Mesothelial cell of epicardium (in vitro differentiated cells): Measurements from ENCODE around the gene PLXDC1. TPM values are rescaled to one million over a fixed set of nuclear protein-coding genes. Genes with fewer than 3 reads are reported as not detected.

Experiments used
- DNase-seq, 2 experiments: peaks; one replicate each; pipeline ENCODE4 v3.0.0; 2021; ENCODE audit warnings: low spot score in 2 of 2; ENCODE audit not compliant: unreplicated experiment in 2 of 2
- H3K27ac Mint-ChIP-seq: 2 replicates; pipeline ENCODE4 v1.8.0; 2021; ENCODE audit warnings: mixed read lengths
- H3K27me3 Mint-ChIP-seq: 2 replicates; pipeline ENCODE4 v1.8.0; 2021; ENCODE audit warnings: low read depth, mixed read lengths
- H3K36me3 Mint-ChIP-seq: 2 replicates; pipeline ENCODE4 v1.8.0; 2021; ENCODE audit warnings: mixed read lengths
- H3K4me1 Mint-ChIP-seq: 2 replicates; pipeline ENCODE4 v1.8.0; 2021; ENCODE audit warnings: mixed read lengths
- H3K4me3 Mint-ChIP-seq: 2 replicates; pipeline ENCODE4 v1.8.0; 2021; ENCODE audit warnings: mild to moderate bottlenecking, moderate library complexity, mixed read lengths
- H3K9me3 Mint-ChIP-seq: 2 replicates; pipeline ENCODE4 v1.8.0; 2021; ENCODE audit warnings: mixed read lengths
- total RNA-seq: library from RNA; stranded (reverse); gene quantifications from 3 replicates; pipeline ENCODE4 v1.2.1, GENCODE V29; 2021
- TF ChIP-seq, protein P1 (sequence below): fragments of 200-600 bp; sonication (generic); IDR thresholded peaks from one replicate; pipeline ENCODE4 v1.5.0; 2021; ENCODE audit warnings: antibody characterized with exemption; ENCODE audit not compliant: unreplicated experiment

The PLXDC1 gene
- total RNA-seq, 1 donor from 2014 or later = 15.4 TPM

DNA sequence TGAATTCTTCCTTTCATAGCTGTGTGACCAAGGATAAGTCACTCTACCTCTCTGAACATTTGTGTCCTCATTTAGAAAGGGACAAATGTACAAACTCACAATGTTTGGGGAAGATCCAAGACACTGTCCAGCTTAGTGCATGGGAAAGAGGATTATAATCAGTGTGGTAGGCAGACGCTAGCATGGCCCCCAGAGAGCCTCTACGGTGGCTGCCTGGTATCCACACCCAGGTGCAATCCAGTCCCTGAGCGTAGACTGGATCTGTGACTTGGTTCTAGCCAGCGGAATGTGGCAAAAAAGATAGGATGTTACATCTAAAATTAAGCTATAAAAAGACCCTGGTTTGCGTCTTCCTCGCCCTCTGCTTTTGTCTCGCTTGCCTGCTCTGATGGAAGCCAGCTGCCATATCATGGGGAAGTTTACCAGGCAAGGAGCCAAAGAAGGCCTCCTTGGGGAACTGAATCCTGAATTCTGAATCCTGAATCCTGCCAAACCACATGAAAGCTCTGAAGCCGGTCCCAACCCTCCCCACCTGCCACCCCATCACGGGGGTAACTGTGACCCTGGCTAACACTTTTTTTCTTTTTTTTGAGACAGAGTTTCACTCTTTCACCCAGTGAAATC is 51.7 kb downstream of the PLXDC1 start:
- DNase-seq = peak in 1 of 2 experiments; percentile 55
- TF ChIP-seq, protein P1, sequence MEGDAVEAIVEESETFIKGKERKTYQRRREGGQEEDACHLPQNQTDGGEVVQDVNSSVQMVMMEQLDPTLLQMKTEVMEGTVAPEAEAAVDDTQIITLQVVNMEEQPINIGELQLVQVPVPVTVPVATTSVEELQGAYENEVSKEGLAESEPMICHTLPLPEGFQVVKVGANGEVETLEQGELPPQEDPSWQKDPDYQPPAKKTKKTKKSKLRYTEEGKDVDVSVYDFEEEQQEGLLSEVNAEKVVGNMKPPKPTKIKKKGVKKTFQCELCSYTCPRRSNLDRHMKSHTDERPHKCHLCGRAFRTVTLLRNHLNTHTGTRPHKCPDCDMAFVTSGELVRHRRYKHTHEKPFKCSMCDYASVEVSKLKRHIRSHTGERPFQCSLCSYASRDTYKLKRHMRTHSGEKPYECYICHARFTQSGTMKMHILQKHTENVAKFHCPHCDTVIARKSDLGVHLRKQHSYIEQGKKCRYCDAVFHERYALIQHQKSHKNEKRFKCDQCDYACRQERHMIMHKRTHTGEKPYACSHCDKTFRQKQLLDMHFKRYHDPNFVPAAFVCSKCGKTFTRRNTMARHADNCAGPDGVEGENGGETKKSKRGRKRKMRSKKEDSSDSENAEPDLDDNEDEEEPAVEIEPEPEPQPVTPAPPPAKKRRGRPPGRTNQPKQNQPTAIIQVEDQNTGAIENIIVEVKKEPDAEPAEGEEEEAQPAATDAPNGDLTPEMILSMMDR = no peak
- H3K4me1 Mint-ChIP-seq = peaks cover 39% of the 10 kb centered on the region
- H3K36me3 Mint-ChIP-seq = no peaks in the 10 kb centered on the region
- H3K4me3 Mint-ChIP-seq = no peak overlapping the region
- no peaks in the 10 kb centered on the region for H3K9me3 Mint-ChIP-seq
- H3K27me3 Mint-ChIP-seq = peaks cover 11% of the 10 kb centered on the region
- H3K27ac Mint-ChIP-seq = peak overlapping the region; percentile 82

DNA sequence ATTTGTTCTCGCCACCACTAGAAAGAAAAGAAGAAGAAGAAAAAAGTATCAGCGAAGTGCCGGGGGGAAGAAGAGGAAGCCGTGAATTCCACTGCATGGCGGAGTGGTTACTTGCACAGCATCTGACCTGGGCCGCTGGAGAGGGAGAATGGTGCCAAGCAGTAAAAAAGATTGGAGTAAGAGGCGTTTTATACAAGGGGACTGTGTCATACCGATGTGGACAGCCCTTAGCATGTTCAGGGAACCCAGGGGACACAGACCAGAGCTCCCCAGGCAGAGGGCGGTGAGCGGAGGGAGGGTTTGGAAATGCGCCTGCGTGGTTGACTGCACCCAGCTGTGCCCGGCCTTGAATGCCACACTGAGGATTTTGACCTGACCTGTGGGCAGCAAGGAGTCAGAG is 52.8 kb downstream of the PLXDC1 start:
- Mint-ChIP-seq H3K4me3 (no peak overlapping the region), H3K27ac (peak overlapping the region; percentile 55), H3K9me3 (no peaks in the 10 kb centered on the region), H3K4me1 (peaks cover 45% of the 10 kb centered on the region), H3K27me3 (peaks cover 11% of the 10 kb centered on the region), H3K36me3 (no peaks in the 10 kb centered on the region)
- TF ChIP-seq, protein P1 = no peak
- DNase-seq = no peak

DNA sequence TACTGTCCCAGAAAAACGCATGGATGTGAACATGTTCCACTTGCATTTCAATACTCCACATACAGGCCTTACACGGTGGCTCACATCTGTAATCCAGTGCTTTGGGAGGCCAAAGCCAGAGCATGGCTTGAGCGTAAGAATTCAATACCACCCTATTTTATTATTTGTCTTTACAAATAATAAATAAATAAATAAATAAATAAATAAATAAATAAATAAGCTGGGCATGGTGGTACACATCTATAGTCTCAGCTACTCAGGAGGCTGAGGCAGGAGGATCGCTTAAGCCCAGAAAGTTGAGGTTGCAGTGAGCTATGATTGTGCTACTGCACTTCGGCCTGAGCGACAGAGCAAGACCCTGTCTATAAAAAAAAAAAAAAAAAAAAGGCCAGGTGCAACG is 53.9 kb downstream of the PLXDC1 start:
- no peak for DNase-seq

DNA sequence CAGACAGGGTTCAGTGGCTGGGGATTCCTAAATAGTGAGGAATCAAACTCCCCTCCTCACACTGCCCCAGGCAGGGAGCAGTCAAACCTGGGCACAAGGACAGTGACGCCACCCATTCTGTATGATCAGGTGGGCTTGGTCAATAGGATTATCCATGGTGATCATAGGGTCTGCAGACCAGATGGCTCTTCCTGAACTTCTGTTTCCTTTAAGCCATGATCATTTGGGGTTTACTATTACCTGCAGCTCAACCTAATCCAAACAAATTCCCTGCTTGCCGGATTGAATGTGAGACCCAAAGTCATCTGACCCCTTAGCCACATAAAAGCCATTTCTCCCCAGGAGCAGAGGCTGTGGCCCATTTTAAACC is 54.3 kb downstream of the PLXDC1 start:
- no peaks in the 10 kb centered on the region for H3K36me3 Mint-ChIP-seq
- H3K27ac Mint-ChIP-seq = no peak overlapping the region
- peaks cover 11% of the 10 kb centered on the region for H3K27me3 Mint-ChIP-seq
- no peak for DNase-seq
- H3K4me1 Mint-ChIP-seq = peaks cover 45% of the 10 kb centered on the region
- no peak overlapping the region for H3K4me3 Mint-ChIP-seq
- no peaks in the 10 kb centered on the region for H3K9me3 Mint-ChIP-seq
- TF ChIP-seq, protein P1 = no peak

More for the DNA sequence above, 53.9 kb downstream of the PLXDC1 start:
- H3K9me3 Mint-ChIP-seq = no peaks in the 10 kb centered on the region
- H3K4me3 Mint-ChIP-seq = no peak overlapping the region
- H3K4me1 Mint-ChIP-seq = peaks cover 45% of the 10 kb centered on the region
- no peak overlapping the region for H3K27ac Mint-ChIP-seq
- H3K27me3 Mint-ChIP-seq = peaks cover 11% of the 10 kb centered on the region
- no peaks in the 10 kb centered on the region for H3K36me3 Mint-ChIP-seq
- TF ChIP-seq, protein P1 = no peak

DNA sequence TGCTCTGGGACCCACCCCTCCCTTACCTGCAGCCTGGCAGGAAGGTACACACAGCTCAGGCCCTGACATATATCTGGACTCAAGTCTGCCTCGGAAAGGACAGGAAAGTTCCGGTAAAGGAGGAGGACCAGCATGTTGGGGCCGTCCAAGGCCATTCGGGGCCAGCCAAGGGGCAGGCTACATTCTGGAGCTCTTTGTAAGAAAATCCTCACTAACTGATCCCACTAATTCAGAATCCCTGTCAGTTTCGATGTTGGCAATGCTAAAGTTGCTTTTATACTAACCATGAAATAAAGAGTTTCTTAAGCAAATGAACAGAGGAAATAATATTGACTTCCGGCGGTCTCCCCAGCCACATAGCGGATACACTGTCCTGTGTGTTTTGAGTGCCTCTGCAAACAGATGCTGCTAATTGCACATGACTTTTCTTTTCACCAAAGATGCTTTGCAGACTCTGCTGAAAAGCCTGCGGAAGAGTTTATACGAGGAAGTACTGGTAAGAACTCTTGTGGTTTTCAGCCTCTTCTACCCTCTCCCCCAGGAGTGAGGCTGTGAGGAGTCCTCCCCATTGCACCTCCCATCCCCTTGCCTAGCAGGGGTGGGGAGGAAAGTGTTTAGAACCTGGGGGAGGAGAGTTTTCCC is 54.8 kb downstream of the PLXDC1 start:
- H3K4me3 Mint-ChIP-seq = no peak overlapping the region
- peaks cover 43% of the 10 kb centered on the region for H3K4me1 Mint-ChIP-seq
- no peaks in the 10 kb centered on the region for H3K9me3 Mint-ChIP-seq
- TF ChIP-seq, protein P1 = no peak
- H3K27me3 Mint-ChIP-seq = peaks cover 11% of the 10 kb centered on the region
- no peak for DNase-seq
- H3K27ac Mint-ChIP-seq = peak overlapping the region; percentile 27
- no peaks in the 10 kb centered on the region for H3K36me3 Mint-ChIP-seq
